Lower lobe of right lung (tissue), 2 donors: ENCODE results near the gene CLPSL1. TPM values are rescaled to one million over a fixed set of nuclear protein-coding genes. Genes with fewer than 3 reads are reported as not detected.

Experiments
- ATAC-seq, 2 donors: fragments of 200-7000 bp; cut with Tn5 transposase; one replicate each; pipeline ENCODE4 v1.9.1; 2020 to 2022; ENCODE audit warnings: mild to moderate bottlenecking in 2 of 2, moderate library complexity in 2 of 2
- DNase-seq: peaks from one replicate; pipeline ENCODE4 v3.0.0-alpha.2; 2020
- H3K27ac ChIP-seq: fragments of 200-600 bp; one replicate; pipeline ENCODE4 v1.8.0; 2022
- H3K27me3 ChIP-seq: fragments of 200-600 bp; one replicate; pipeline ENCODE4 v1.8.0; 2022; ENCODE audit warnings: low read depth
- H3K36me3 ChIP-seq: fragments of 200-600 bp; one replicate; pipeline ENCODE4 v1.8.0; 2022; ENCODE audit warnings: mild to moderate bottlenecking
- H3K4me1 ChIP-seq: fragments of 200-600 bp; one replicate; pipeline ENCODE4 v1.8.0; 2022
- H3K4me3 ChIP-seq: fragments of 200-600 bp; one replicate; pipeline ENCODE4 v1.8.0; 2022; ENCODE audit warnings: mild to moderate bottlenecking
- H3K9me3 ChIP-seq: fragments of 200-600 bp; one replicate; pipeline ENCODE4 v1.8.0; 2022
- CTCF ChIP-seq: fragments of 200-600 bp; IDR thresholded peaks from one replicate; pipeline ENCODE4 v1.8.0; 2022; ENCODE audit warnings: antibody characterized with exemption, mild to moderate bottlenecking
- intact Hi-C: fragments of 100-400 bp; cut with DNase I; formaldehyde crosslinking; loops from one replicate; pipeline ENCODE4 v1.11.0; 2022
- total RNA-seq: library from RNA; stranded (reverse); fragmentation: NEBNext Ultra II Directional; extraction: Animal tissue kit (Norgen Biotek cat#: 25700); gene quantifications from one replicate; pipeline ENCODE4 v1.2.1, GENCODE V29; 2021
- donor health status: DM: no; HTN: yes; CAD: no; lungs with severe emphysema.

CLPSL1 gene
- total RNA-seq, 1 donor from 2014 or later: not detected

DNA sequence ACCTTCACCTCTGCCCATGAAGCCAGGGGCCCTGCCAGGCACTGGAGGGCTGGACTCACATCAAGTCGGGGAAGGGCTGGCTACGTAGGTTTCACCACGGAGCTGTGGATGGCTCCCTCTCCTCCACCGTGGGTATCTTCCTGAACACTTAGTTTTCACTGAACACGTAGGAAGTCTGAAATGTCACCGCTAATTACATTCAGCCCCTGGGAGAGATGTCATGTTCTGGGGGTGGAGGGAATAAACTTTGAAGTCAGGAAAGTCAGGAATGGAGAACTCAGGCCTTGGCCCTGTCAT is 30.8 kb downstream of the CLPSL1 start:
- intact Hi-C loops: no loop called here

GRCh38 chr6:35817515-35817914 is 36.7 kb downstream of the CLPSL1 start:
- H3K4me1 ChIP-seq: no peaks in the 10 kb centered on the region
- H3K36me3 ChIP-seq: no peaks in the 10 kb centered on the region
- no peak overlapping the region for H3K4me3 ChIP-seq
- no peak overlapping the region for H3K27ac ChIP-seq
- ATAC-seq (no peak), DNase-seq (no peak)
- H3K27me3 ChIP-seq: no peaks in the 10 kb centered on the region
- intact Hi-C loops: no loop called here
- H3K9me3 ChIP-seq: peaks cover 6% of the 10 kb centered on the region
- no peak for TF ChIP-seq CTCF

More for the DNA sequence above, 30.8 kb downstream of the CLPSL1 start:
- peaks cover 16% of the 10 kb centered on the region for H3K27me3 ChIP-seq
- H3K4me1 ChIP-seq: no peaks in the 10 kb centered on the region
- no peak overlapping the region for H3K4me3 ChIP-seq
- peaks cover 2% of the 10 kb centered on the region for H3K9me3 ChIP-seq
- DNase-seq (no peak), ATAC-seq (no peak)
- H3K36me3 ChIP-seq: no peaks in the 10 kb centered on the region
- TF ChIP-seq CTCF: no peak
- no peak overlapping the region for H3K27ac ChIP-seq

DNA sequence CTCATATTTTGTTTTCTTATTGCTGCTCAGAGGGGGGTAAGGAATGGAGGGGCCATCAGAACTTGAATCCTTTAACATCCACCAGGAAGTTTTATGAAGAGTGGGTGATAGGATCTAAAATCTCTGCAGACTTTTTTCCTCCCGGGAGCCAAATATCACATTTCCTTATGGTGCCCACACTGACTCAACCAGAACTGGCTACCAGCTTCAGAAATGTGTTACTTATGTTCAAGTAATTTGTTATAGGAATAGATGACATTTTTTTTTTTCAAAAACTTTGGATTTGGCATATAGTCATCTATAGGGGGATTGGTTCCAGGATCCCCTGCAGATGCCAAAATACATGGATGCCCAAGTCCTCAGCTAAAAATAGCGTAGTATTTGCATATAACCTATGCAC is 42.8 kb downstream of the CLPSL1 start:
- ATAC-seq: no peak

GRCh38 chr6:35824552-35825192 is 43.9 kb downstream of the CLPSL1 start:
- Histone ChIP-seq H3K27me3 (no peaks in the 10 kb centered on the region), H3K27ac (no peak overlapping the region), H3K4me3 (no peak overlapping the region), H3K9me3 (no peaks in the 10 kb centered on the region), H3K36me3 (no peaks in the 10 kb centered on the region), H3K4me1 (no peaks in the 10 kb centered on the region)
- no peak for ATAC-seq
- no peak for DNase-seq
- intact Hi-C loops: no loop called here
- TF ChIP-seq CTCF: no peak

More for the DNA sequence above, 42.8 kb downstream of the CLPSL1 start:
- Histone ChIP-seq H3K27me3 (no peaks in the 10 kb centered on the region), H3K4me1 (no peaks in the 10 kb centered on the region), H3K27ac (no peak overlapping the region), H3K9me3 (no peaks in the 10 kb centered on the region), H3K36me3 (no peaks in the 10 kb centered on the region), H3K4me3 (no peak overlapping the region)
- TF ChIP-seq CTCF: no peak
- intact Hi-C loops: no loop called here
- no peak for DNase-seq

DNA sequence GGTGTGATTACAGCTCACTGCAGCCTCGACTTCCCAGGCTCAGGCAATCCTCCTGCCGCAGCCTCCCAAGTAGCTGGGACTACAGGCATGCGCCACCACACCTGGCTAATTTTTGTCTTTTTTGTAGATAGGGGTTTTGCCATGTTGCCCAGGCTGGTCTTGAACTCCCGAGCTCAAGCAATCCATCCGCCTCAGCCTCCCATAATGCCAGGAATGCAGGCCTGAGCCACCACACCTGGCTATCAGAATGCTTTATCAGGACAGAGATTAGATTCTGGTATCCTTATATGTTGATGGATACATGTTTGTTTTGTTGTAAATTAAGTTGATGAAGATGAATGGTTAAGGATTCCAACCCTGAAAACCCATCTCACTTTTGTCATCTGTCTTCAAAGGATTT is 48.5 kb downstream of the CLPSL1 start:
- Histone ChIP-seq H3K36me3 (peaks cover 12% of the 10 kb centered on the region), H3K27ac (no peak overlapping the region), H3K9me3 (no peaks in the 10 kb centered on the region), H3K27me3 (no peaks in the 10 kb centered on the region), H3K4me3 (no peak overlapping the region), H3K4me1 (no peaks in the 10 kb centered on the region)
- TF ChIP-seq CTCF: no peak
- DNase-seq (no peak), ATAC-seq (no peak)
- intact Hi-C loops: no loop called here
